Measurements from ENCODE around the gene RABGGTB. TPM values are rescaled to one million over a fixed set of nuclear protein-coding genes. Genes with fewer than 3 reads are reported as not detected.

The RABGGTB gene
- polyA plus RNA-seq, 3 donors = 6.5 to 84.2 (median 8.1) TPM

- Mint-ChIP-seq H3K9me3 (peaks cover 0 to 10% (median 7%) of the 10 kb centered on the region in 7 donors), H3K27ac (no peak overlapping the region), H3K27me3 (ENCODE audit: low read depth in 3 of 3) (peaks cover 0 to 3% (median 2%) of the 10 kb centered on the region in 3 donors), H3K36me3 (no peaks in the 10 kb centered on the region), H3K4me1 (peaks cover 14% of the 10 kb centered on the region), H3K4me3 (no peak overlapping the region)
- peaks cover 0 to 5% of the 10 kb centered on the region in 2 donors for H3K4me1 ChIP-seq (ENCODE audit: control insufficient read depth in 1 of 2, insufficient read depth in 2 of 2, low read length in 2 of 2)
- TF ChIP-seq CTCF (IDR thresholded peaks at IDR 0.05) = no peak
- H3K79me2 ChIP-seq (ENCODE audit: insufficient read depth, low read length) = no peaks in the 10 kb centered on the region
- H3K36me3 ChIP-seq (replicated peaks in 1 of 2; ENCODE audit: control insufficient read depth in 1 of 2, insufficient read depth in 2 of 2, low read length in 2 of 2) = no peaks in the 10 kb centered on the region
- DNase-seq = no peak
- intact Hi-C loops (cut with micrococcal nuclease) = no loop called here
- no peaks in the 10 kb centered on the region for H3K27me3 ChIP-seq (ENCODE audit: control insufficient read depth in 2 of 2, insufficient read depth in 2 of 2, low read length in 2 of 2)
- no peak overlapping the region for H3K4me3 ChIP-seq (replicated peaks in 1 of 3; ENCODE audit: low read depth in 2 of 3, low read length in 3 of 3)
- no peak overlapping the region for H3K9ac ChIP-seq (ENCODE audit: insufficient read depth, low read length, poor library complexity, severe bottlenecking)
- no peak overlapping the region for H3K4me2 ChIP-seq (replicated peaks; ENCODE audit: extremely low read depth, low read length, poor library complexity, severe bottlenecking)
- no peak overlapping the region for H3K27ac ChIP-seq (ENCODE audit: low read depth in 1 of 2, low read length in 2 of 2)
- no peak overlapping the region for H2AFZ ChIP-seq (ENCODE audit: insufficient read depth, low read depth, low read length, poor library complexity, severe bottlenecking)
- no peaks in the 10 kb centered on the region for H3K9me3 ChIP-seq (replicated peaks in 1 of 2; ENCODE audit: control insufficient read depth in 1 of 2, insufficient read depth in 1 of 2, low read length in 2 of 2)
- H4K20me1 ChIP-seq (ENCODE audit: insufficient read depth, low read length) = no peaks in the 10 kb centered on the region
Measured at GRCh38 chr1:75841421-75841820, 55.4 kb downstream of the RABGGTB start.

Small RNA genes within 50 kb of the gene (small RNA-seq; reads per million reads assigned to genes)
- gene SNORD45A (ENCODE audit: insufficient read length, low read depth) = not detected
- gene SNORD45B (ENCODE audit: insufficient read length, low read depth) = not detected
- not detected for gene SNORD45C (ENCODE audit: insufficient read length, low read depth)

Other genes with a start within 250 kb of the RABGGTB start
- not detected for gene SLC44A5, start 175.1 kb upstream of the RABGGTB start, polyA plus RNA-seq
- 10 to 100 TPM in 2 of 3 donors, 1 to 10 TPM in 1; 7.1 to 32.1 (median 31.3) TPM for gene ACADM, start 61.5 kb upstream of the RABGGTB start, polyA plus RNA-seq
- gene MSH4, start 10.6 kb downstream of the RABGGTB start, polyA plus RNA-seq = under 1 TPM in 1 of 3 donors, not detected in 2; 0.07 TPM
- gene ASB17, start 146.1 kb downstream of the RABGGTB start, polyA plus RNA-seq = not detected